IgD-negative memory B cell (primary cell): ENCODE data around the gene TAGLN2. TPM values are rescaled to one million over a fixed set of nuclear protein-coding genes. Genes with fewer than 3 reads are reported as not detected.

Experiments
- H3K27ac Mint-ChIP-seq, 3 donors: one replicate each; pipeline ENCODE4 v1.8.0; 2020 to 2022; ENCODE audit warnings: mild to moderate bottlenecking in 3 of 3, mixed read lengths in 3 of 3, moderate library complexity in 1 of 3
- H3K27me3 Mint-ChIP-seq: one replicate; pipeline ENCODE4 v1.8.0; 2021; ENCODE audit warnings: mixed read lengths
- H3K36me3 Mint-ChIP-seq: one replicate; pipeline ENCODE4 v1.8.0; 2020; ENCODE audit warnings: mild to moderate bottlenecking, mixed read lengths
- H3K4me1 Mint-ChIP-seq, 3 donors: one replicate each; pipeline ENCODE4 v1.8.0; 2020 to 2022; ENCODE audit warnings: mixed read lengths in 3 of 3, mild to moderate bottlenecking in 1 of 3
- H3K4me3 Mint-ChIP-seq, 4 donors: one replicate each; pipeline ENCODE4 v1.8.0; 2020 to 2022; ENCODE audit warnings: mild to moderate bottlenecking in 4 of 4, mixed read lengths in 4 of 4, moderate library complexity in 3 of 4
- H3K9me3 Mint-ChIP-seq, 3 donors: one replicate each; pipeline ENCODE4 v1.8.0; 2020 to 2021; ENCODE audit warnings: mixed read lengths in 3 of 3, mild to moderate bottlenecking in 1 of 3
- polyA plus RNA-seq: library from polyadenylated mRNA; unstranded; fragments of 300-500 nt; fragmentation: Illumina TruSeq; gene quantifications from one replicate; pipeline ENCODE4 v1.2.3, GENCODE V29; 2021

The TAGLN2 gene
- polyA plus RNA-seq, 1 donor from 2014 or later = 1,399 TPM

- H3K27ac Mint-ChIP-seq = no peak overlapping the region
Measured at GRCh38 chr1:159877695-159878444, 47.4 kb downstream of the TAGLN2 start.

GRCh38 chr1:159873530-159874143, 51.7 kb downstream of the TAGLN2 start:
- H3K4me1 Mint-ChIP-seq = no peaks in the 10 kb centered on the region
- H3K4me3 Mint-ChIP-seq = no peak overlapping the region
- H3K27ac Mint-ChIP-seq = no peak overlapping the region
- peaks cover 5% of the 10 kb centered on the region for H3K27me3 Mint-ChIP-seq
- H3K9me3 Mint-ChIP-seq = no peaks in the 10 kb centered on the region
- H3K36me3 Mint-ChIP-seq = no peaks in the 10 kb centered on the region

More at GRCh38 chr1:159877695-159878444, 47.4 kb downstream of the TAGLN2 start:
- Mint-ChIP-seq H3K36me3 (no peaks in the 10 kb centered on the region), H3K9me3 (no peaks in the 10 kb centered on the region), H3K27me3 (peaks cover under 1% of the 10 kb centered on the region), H3K4me3 (no peak overlapping the region), H3K4me1 (no peaks in the 10 kb centered on the region)

- Mint-ChIP-seq H3K27me3 (peaks cover 5% of the 10 kb centered on the region), H3K27ac (no peak overlapping the region), H3K9me3 (no peaks in the 10 kb centered on the region), H3K4me1 (no peaks in the 10 kb centered on the region), H3K4me3 (no peak overlapping the region), H3K36me3 (no peaks in the 10 kb centered on the region)
Measured at GRCh38 chr1:159872891-159873290, 52.4 kb downstream of the TAGLN2 start.

- Mint-ChIP-seq H3K4me1 (no peaks in the 10 kb centered on the region), H3K36me3 (no peaks in the 10 kb centered on the region), H3K4me3 (no peak overlapping the region), H3K27me3 (peaks cover 5% of the 10 kb centered on the region), H3K9me3 (no peaks in the 10 kb centered on the region), H3K27ac (no peak overlapping the region)
Measured at GRCh38 chr1:159870704-159871103, 54.6 kb downstream of the TAGLN2 start.

GRCh38 chr1:159869607-159870006, 55.7 kb downstream of the TAGLN2 start:
- H3K4me3 Mint-ChIP-seq = no peak overlapping the region
- no peaks in the 10 kb centered on the region for H3K4me1 Mint-ChIP-seq
- H3K36me3 Mint-ChIP-seq = peaks cover 1% of the 10 kb centered on the region
- H3K27ac Mint-ChIP-seq = peak overlapping the region in 1 of 3 donors; percentile 3
- H3K9me3 Mint-ChIP-seq = no peaks in the 10 kb centered on the region
- H3K27me3 Mint-ChIP-seq = peaks cover 5% of the 10 kb centered on the region

GRCh38 chr1:159869173-159869572, 56.1 kb downstream of the TAGLN2 start:
- peaks cover 1% of the 10 kb centered on the region for H3K36me3 Mint-ChIP-seq
- no peaks in the 10 kb centered on the region for H3K4me1 Mint-ChIP-seq
- H3K9me3 Mint-ChIP-seq = no peaks in the 10 kb centered on the region
- H3K4me3 Mint-ChIP-seq = no peak overlapping the region
- no peak overlapping the region for H3K27ac Mint-ChIP-seq
- peaks cover 5% of the 10 kb centered on the region for H3K27me3 Mint-ChIP-seq

- H3K4me1 Mint-ChIP-seq = no peaks in the 10 kb centered on the region
- H3K4me3 Mint-ChIP-seq = no peak overlapping the region
- no peaks in the 10 kb centered on the region for H3K9me3 Mint-ChIP-seq
- no peak overlapping the region for H3K27ac Mint-ChIP-seq
- H3K27me3 Mint-ChIP-seq = peaks cover 5% of the 10 kb centered on the region
- peaks cover 1% of the 10 kb centered on the region for H3K36me3 Mint-ChIP-seq
Measured at GRCh38 chr1:159868766-159869165, 56.5 kb downstream of the TAGLN2 start.

Other genes with a start within 250 kb of the TAGLN2 start
- not detected for gene CRP, start 210.9 kb downstream of the TAGLN2 start, polyA plus RNA-seq
- gene DUSP23, start 144.5 kb downstream of the TAGLN2 start, polyA plus RNA-seq = 42.3 TPM
- 2.1 TPM for gene FCRL6, start 123.1 kb downstream of the TAGLN2 start, polyA plus RNA-seq
- gene SLAMF8, start 98.6 kb downstream of the TAGLN2 start, polyA plus RNA-seq = not detected
- not detected for gene VSIG8, start 62.9 kb downstream of the TAGLN2 start, polyA plus RNA-seq
- gene CFAP45, start 25.3 kb downstream of the TAGLN2 start, polyA plus RNA-seq = 1.2 TPM
- 0.08 TPM for gene IGSF9, start 20.1 kb upstream of the TAGLN2 start, polyA plus RNA-seq
- not detected for gene SLAMF9, start 28.7 kb upstream of the TAGLN2 start, polyA plus RNA-seq
- 1.9 TPM for gene PIGM, start 106.5 kb upstream of the TAGLN2 start, polyA plus RNA-seq
- not detected for gene KCNJ10, start 144.7 kb upstream of the TAGLN2 start, polyA plus RNA-seq
- gene KCNJ9, start 156.0 kb upstream of the TAGLN2 start, polyA plus RNA-seq = not detected
- gene IGSF8, start 173.1 kb upstream of the TAGLN2 start, polyA plus RNA-seq = 35.4 TPM
- gene ATP1A2, start 190.3 kb upstream of the TAGLN2 start, polyA plus RNA-seq = not detected
- not detected for gene ATP1A4, start 226.1 kb upstream of the TAGLN2 start, polyA plus RNA-seq